Esophagus muscularis mucosa (tissue), 3 donors: Measurements from ENCODE around the gene WDR38.

Experiments
- POLR2A ChIP-seq: fragments of 450-650 bp; IDR thresholded peaks from one replicate; pipeline ENCODE4 v1.6.1; 2017; ENCODE audit warnings: antibody characterized with exemption, moderate library complexity, mild to moderate bottlenecking, low read depth
- TF ChIP-seq, protein P1 (sequence below), 3 experiments: fragments of 200-600 bp in 2 of 3; fragments of 450-650 bp in 1 of 3; sonication (generic) in 2 of 3; IDR thresholded peaks; one replicate each; pipeline ENCODE4 v1.5.1; 2017 to 2019; ENCODE audit warnings: antibody characterized with exemption in 3 of 3, mild to moderate bottlenecking in 2 of 3, moderate library complexity in 1 of 3

DNA sequence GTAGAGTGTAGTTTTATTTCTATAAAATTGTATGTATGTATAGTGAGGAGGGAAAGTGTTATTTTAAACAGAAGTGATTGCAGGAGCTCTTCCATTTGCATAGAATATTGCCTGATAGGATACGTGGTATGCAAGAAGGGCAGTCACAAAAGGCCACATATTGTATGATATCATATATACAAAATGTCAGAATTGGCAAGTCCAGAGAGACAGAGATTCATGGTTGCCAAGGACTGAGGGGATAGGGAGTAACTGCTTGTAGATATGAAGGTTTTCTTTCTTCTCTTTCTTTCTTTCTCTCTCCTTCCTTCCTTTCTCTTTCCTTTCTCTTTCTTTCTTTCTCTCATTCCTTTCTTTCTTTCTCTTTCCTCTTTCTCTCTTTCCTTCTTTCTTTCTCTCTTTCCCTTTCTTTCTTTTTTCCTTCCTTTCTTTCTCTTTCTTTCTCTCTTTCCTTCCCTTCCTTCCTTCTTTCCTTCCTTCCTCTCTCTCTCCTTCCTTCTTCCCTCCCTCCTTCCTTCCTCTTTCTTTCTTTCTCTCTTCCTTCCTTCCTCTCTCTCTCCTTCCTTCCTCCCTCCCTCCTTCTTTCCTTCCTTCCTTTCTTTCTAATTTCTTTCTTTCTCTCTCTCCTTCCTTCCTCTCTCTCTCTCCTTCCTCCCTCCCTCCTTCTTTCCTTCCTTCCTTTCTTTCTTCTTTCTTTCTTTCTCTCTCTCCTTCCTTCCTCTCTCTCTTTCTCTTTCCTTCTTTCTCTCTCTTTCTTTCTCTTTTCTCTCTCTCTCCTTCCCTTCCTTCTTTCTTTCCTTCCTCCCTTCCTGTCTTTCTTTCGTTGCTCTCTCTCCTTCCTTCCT lies 24.5 kb upstream of the WDR38 start:
- TF ChIP-seq, protein P1, sequence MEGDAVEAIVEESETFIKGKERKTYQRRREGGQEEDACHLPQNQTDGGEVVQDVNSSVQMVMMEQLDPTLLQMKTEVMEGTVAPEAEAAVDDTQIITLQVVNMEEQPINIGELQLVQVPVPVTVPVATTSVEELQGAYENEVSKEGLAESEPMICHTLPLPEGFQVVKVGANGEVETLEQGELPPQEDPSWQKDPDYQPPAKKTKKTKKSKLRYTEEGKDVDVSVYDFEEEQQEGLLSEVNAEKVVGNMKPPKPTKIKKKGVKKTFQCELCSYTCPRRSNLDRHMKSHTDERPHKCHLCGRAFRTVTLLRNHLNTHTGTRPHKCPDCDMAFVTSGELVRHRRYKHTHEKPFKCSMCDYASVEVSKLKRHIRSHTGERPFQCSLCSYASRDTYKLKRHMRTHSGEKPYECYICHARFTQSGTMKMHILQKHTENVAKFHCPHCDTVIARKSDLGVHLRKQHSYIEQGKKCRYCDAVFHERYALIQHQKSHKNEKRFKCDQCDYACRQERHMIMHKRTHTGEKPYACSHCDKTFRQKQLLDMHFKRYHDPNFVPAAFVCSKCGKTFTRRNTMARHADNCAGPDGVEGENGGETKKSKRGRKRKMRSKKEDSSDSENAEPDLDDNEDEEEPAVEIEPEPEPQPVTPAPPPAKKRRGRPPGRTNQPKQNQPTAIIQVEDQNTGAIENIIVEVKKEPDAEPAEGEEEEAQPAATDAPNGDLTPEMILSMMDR (IDR thresholded peaks at IDR 0.05) = no peak
- no peak for TF ChIP-seq POLR2A
